ENCODE data around the gene POTEI. TPM values are rescaled to one million over a fixed set of nuclear protein-coding genes. Genes with fewer than 3 reads are reported as not detected.
"Not testable (repeated sequence)": the region's sequence is repeated elsewhere in the genome, so short reads cannot be mapped to it uniquely, and the experiment has no call there.

The POTEI gene
- total RNA-seq, 1 experiment from 2014 or later = not detected

DNA sequence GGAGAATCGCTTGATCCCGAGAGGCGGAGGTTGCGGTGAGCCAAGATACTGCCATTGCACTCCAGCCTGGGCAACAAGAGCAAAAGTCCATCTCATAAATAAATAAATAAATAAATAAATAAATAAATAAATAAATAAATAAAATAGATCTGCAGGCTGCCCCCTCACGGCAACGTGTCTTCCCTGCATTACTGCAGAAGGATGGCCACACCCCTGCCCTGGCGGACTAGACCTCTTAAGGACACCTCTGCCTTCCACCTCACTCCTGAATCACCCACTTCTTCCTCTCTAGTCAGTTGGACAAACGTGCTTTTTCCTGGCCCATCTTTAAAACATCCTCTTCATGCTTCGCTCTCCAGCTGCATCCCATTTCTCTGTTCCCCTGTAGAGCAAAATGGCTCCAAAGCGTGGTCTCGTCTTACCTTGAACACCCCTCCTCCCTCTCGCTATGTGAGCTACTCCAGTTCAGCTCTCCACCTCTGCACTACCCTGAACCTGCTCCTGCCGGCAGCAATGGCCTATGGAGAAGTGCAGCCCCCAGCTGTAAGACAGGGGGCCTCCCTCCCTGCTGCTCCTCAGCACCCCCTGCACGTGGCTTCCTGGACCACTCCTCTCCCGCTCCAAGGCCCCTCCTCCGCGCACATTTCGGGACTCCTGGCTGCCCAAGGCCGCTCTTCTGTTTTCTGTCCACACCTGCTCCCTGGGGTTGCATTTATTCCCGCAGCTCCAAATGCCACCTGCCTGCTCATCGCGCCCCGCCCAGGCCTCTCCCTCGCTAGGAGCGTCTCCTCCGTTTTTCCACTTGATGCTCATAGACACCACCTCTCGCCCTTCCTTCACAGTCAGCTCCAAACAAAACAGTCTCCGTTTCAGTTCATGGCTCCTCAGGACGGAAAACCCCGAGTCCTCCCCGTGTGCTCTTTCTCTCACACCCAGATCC, 1.9 kb upstream of the POTEI start:
- H3K9me3 Mint-ChIP-seq (ENCODE audit: unreplicated experiment); POLR2A ChIA-PET; CTCF ChIA-PET; H3K4me1 Mint-ChIP-seq (ENCODE audit: insufficient read depth, unreplicated experiment); H3K27me3 Mint-ChIP-seq (ENCODE audit: insufficient read depth, unreplicated experiment); DNase-seq (ENCODE audit: unreplicated experiment); H3K4me3 Mint-ChIP-seq (ENCODE audit: unreplicated experiment); intact Hi-C loops (cut with micrococcal nuclease); H3K36me3 Mint-ChIP-seq (ENCODE audit: insufficient read depth, unreplicated experiment); H3K27ac Mint-ChIP-seq (ENCODE audit: low read depth, unreplicated experiment); BruUV-seq (replicated peaks): not testable (repeated sequence)

DNA sequence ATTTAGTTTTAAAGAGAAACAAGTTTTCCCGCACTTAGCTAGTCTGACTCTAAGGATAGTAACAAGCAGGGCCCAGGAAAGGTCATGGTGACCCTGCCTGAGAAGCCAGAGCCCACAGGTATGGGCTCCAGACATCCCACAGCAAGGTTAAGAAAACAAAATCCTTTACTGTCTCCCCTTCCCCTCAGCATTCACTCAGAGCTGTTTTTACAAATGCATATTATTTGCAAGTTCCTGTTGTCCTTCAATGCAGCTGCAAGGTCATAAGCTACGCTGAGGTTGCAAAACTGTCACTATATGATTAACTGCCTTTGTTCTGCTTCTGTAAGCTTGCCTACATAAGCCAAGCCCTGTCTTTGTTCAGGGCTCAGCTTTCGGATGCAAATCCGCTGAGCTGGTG, 18.1 kb downstream of the POTEI start:
- intact Hi-C loops (cut with micrococcal nuclease); BruUV-seq (replicated peaks); DNase-seq (ENCODE audit: unreplicated experiment): not testable (repeated sequence)

DNA sequence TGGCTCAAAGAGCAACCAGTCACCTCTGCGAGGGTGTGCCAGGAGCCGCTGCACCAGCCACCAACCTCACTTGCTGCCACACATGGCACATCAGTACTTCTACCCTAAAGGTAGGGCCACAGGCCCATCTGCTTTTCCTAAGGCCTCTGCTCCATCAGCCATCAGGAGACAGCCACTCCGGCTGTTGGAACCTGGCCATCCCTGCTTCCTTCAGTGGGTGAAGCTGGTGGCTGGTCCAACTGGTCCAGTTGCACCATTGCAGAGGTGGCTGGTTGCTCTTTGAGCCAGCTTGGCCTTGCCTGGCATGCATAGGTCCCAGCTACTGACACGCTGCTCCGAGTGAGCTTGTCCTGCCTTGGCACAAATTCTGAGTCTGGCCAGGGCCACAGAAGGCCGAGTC, 53.7 kb downstream of the POTEI start:
- H3K4me3 Mint-ChIP-seq (ENCODE audit: unreplicated experiment); H3K27ac Mint-ChIP-seq (ENCODE audit: low read depth, unreplicated experiment); POLR2A ChIA-PET; H3K9me3 Mint-ChIP-seq (ENCODE audit: unreplicated experiment); H3K36me3 Mint-ChIP-seq (ENCODE audit: insufficient read depth, unreplicated experiment); DNase-seq (ENCODE audit: unreplicated experiment); CTCF ChIA-PET; H3K27me3 Mint-ChIP-seq (ENCODE audit: insufficient read depth, unreplicated experiment); BruUV-seq (replicated peaks); intact Hi-C loops (cut with micrococcal nuclease); H3K4me1 Mint-ChIP-seq (ENCODE audit: insufficient read depth, unreplicated experiment): not testable (repeated sequence)

More for the DNA sequence above, 18.1 kb downstream of the POTEI start:
- H3K9me3 Mint-ChIP-seq (ENCODE audit: unreplicated experiment); H3K27ac Mint-ChIP-seq (ENCODE audit: low read depth, unreplicated experiment); H3K36me3 Mint-ChIP-seq (ENCODE audit: insufficient read depth, unreplicated experiment); H3K4me1 Mint-ChIP-seq (ENCODE audit: insufficient read depth, unreplicated experiment); H3K4me3 Mint-ChIP-seq (ENCODE audit: unreplicated experiment); POLR2A ChIA-PET; H3K27me3 Mint-ChIP-seq (ENCODE audit: insufficient read depth, unreplicated experiment); CTCF ChIA-PET: not testable (repeated sequence)

DNA sequence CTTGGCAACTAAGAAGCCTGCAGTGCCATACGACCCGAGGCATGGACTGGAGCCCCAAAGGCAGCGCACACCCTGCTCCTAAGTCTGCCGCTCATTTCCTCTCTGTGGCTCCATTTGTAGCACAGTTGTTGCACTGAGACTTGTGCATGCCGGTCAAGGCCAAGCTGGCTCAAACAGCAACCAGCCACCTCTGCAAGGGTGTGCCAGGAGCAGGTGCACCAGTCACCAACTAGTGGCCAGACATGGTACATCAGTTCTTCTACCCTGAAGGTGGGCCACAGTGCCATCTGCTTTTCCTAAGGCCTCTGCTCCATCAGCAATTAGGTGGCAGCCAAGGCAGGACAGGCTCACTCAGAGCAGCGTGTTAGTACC, 54.4 kb downstream of the POTEI start:
- H3K4me3 Mint-ChIP-seq (ENCODE audit: unreplicated experiment); H3K9me3 Mint-ChIP-seq (ENCODE audit: unreplicated experiment); H3K4me1 Mint-ChIP-seq (ENCODE audit: insufficient read depth, unreplicated experiment); CTCF ChIA-PET; H3K27ac Mint-ChIP-seq (ENCODE audit: low read depth, unreplicated experiment); H3K27me3 Mint-ChIP-seq (ENCODE audit: insufficient read depth, unreplicated experiment); intact Hi-C loops (cut with micrococcal nuclease); BruUV-seq (replicated peaks); POLR2A ChIA-PET; DNase-seq (ENCODE audit: unreplicated experiment); H3K36me3 Mint-ChIP-seq (ENCODE audit: insufficient read depth, unreplicated experiment): not testable (repeated sequence)

DNA sequence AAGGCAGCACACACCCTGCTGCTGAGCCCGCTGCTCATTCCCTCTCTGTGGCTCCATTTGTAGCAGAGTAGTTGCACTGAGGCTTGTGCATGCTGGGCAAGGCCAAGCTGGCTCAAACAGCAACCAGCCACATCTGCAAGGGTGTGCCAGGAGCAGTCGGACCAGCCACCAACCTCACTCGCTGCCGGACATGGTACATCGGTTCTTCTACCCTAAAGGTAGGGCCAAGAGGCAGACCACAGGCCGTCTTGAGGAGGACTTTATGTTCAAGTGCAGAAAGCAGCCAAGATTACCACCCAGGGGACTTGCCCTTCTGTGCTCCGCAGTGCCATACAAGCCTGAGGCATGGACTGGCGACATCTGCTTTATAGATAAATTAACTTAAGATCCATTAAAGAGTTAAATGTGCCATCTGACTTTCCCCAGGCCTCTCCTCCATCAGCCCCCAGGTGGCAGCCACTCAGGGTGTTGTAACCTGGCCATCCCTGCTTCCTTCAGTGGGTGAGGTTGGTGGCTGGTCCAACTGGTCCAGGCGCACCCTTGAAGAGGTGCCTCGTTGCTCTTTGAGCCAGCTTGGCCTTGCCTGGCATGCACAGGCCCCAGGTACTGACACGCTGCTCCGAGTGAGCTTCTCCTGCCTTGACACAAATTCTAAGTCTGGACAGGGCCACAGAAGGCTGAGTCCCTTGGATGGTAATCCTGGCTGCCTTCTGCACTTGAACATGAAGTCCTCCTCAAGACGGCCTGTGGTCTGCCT, 55.0 kb downstream of the POTEI start:
- H3K27me3 Mint-ChIP-seq (ENCODE audit: insufficient read depth, unreplicated experiment); intact Hi-C loops (cut with micrococcal nuclease); H3K9me3 Mint-ChIP-seq (ENCODE audit: unreplicated experiment); CTCF ChIA-PET; H3K36me3 Mint-ChIP-seq (ENCODE audit: insufficient read depth, unreplicated experiment); DNase-seq (ENCODE audit: unreplicated experiment); H3K4me3 Mint-ChIP-seq (ENCODE audit: unreplicated experiment); H3K27ac Mint-ChIP-seq (ENCODE audit: low read depth, unreplicated experiment); POLR2A ChIA-PET; H3K4me1 Mint-ChIP-seq (ENCODE audit: insufficient read depth, unreplicated experiment); BruUV-seq (replicated peaks): not testable (repeated sequence)

DNA sequence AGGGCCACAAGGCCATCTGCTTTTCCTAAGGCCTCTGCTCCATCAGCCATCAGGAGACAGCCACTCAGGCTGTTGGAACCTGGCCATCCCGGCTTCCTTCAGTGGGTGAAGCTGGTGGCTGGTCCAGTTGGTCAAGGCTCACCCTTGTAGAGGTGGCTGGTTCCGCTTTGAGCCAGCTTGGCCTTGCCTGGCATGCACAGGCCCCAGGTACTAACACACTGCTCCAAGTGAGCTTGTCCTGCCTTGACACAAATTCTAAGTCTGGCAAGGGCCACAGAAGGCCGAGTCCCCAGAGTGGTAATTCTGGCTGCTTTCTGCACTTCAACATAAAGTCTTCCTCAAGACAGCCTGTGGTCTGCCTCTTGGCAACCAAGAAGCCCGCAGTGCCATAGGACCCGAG, 56.2 kb downstream of the POTEI start:
- BruUV-seq (replicated peaks); H3K4me3 Mint-ChIP-seq (ENCODE audit: unreplicated experiment); H3K27me3 Mint-ChIP-seq (ENCODE audit: insufficient read depth, unreplicated experiment); H3K9me3 Mint-ChIP-seq (ENCODE audit: unreplicated experiment); DNase-seq (ENCODE audit: unreplicated experiment); H3K4me1 Mint-ChIP-seq (ENCODE audit: insufficient read depth, unreplicated experiment); H3K36me3 Mint-ChIP-seq (ENCODE audit: insufficient read depth, unreplicated experiment); POLR2A ChIA-PET; intact Hi-C loops (cut with micrococcal nuclease); CTCF ChIA-PET; H3K27ac Mint-ChIP-seq (ENCODE audit: low read depth, unreplicated experiment): not testable (repeated sequence)

DNA sequence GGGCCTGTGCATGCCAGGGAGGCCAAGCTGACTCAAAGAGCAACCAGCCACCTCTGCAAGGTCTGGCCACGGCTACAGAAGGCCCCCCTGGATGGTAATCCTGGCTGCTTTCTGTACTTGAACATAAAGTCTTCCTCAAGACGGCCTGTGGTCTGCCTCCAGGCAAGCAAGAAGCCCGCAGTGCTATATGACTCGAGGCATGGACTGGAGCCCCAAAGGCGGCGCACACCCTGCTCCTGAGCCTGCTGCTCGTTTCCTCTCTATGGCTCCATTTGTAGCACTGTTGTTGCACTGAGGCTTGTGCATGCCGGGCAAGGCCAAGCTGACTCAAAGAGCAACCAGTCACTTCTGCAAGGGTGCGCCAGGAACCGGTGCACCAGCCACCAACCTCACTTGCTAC, 57.3 kb downstream of the POTEI start:
- H3K4me1 Mint-ChIP-seq (ENCODE audit: insufficient read depth, unreplicated experiment); H3K36me3 Mint-ChIP-seq (ENCODE audit: insufficient read depth, unreplicated experiment); DNase-seq (ENCODE audit: unreplicated experiment); CTCF ChIA-PET; H3K4me3 Mint-ChIP-seq (ENCODE audit: unreplicated experiment); POLR2A ChIA-PET; intact Hi-C loops (cut with micrococcal nuclease); H3K9me3 Mint-ChIP-seq (ENCODE audit: unreplicated experiment); H3K27ac Mint-ChIP-seq (ENCODE audit: low read depth, unreplicated experiment); BruUV-seq (replicated peaks); H3K27me3 Mint-ChIP-seq (ENCODE audit: insufficient read depth, unreplicated experiment): not testable (repeated sequence)

DNA sequence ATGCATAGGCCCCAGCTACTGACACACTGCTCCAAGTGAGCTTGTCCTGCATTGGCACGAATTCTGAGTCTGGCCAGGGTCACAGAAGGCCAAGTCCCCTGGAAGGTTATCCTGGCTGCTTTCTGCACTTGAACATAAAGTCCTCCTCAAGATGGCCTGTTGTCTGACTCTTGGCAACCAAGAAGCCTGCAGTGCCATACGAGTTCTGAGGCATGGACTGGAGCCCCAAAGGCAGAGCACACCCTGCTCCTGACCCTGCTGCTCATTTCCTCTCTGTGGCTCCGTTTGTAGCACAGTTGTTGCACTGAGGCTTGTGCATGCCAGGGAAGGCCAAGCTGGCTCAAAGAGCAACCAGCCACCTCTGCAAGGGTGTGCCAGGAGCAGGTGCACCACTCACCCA, 57.9 kb downstream of the POTEI start:
- H3K9me3 Mint-ChIP-seq (ENCODE audit: unreplicated experiment); H3K4me3 Mint-ChIP-seq (ENCODE audit: unreplicated experiment); POLR2A ChIA-PET; H3K36me3 Mint-ChIP-seq (ENCODE audit: insufficient read depth, unreplicated experiment); H3K27ac Mint-ChIP-seq (ENCODE audit: low read depth, unreplicated experiment); CTCF ChIA-PET; BruUV-seq (replicated peaks); DNase-seq (ENCODE audit: unreplicated experiment); intact Hi-C loops (cut with micrococcal nuclease); H3K27me3 Mint-ChIP-seq (ENCODE audit: insufficient read depth, unreplicated experiment); H3K4me1 Mint-ChIP-seq (ENCODE audit: insufficient read depth, unreplicated experiment): not testable (repeated sequence)

DNA sequence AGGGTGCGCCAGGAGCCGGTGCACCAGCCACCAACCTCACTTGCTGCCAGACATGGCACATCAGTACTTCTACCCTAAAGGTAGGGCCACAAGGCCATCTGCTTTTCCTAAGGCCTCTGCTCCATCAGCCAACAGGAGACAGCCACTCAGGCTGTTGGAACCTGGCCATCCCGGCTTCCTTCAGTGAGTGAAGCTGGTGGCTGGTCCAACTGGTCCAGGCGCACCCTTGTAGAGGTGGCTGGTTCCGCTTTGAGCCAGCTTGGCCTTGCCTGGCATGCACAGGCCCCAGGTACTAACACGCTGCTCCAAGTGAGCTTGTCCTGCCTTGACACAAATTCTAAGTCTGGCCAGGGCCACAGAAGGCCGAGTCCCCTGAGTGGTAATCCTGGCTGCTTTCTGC, 58.8 kb downstream of the POTEI start:
- CTCF ChIA-PET; H3K27me3 Mint-ChIP-seq (ENCODE audit: insufficient read depth, unreplicated experiment); H3K27ac Mint-ChIP-seq (ENCODE audit: low read depth, unreplicated experiment); POLR2A ChIA-PET; H3K4me1 Mint-ChIP-seq (ENCODE audit: insufficient read depth, unreplicated experiment); H3K9me3 Mint-ChIP-seq (ENCODE audit: unreplicated experiment); DNase-seq (ENCODE audit: unreplicated experiment); intact Hi-C loops (cut with micrococcal nuclease); H3K36me3 Mint-ChIP-seq (ENCODE audit: insufficient read depth, unreplicated experiment); H3K4me3 Mint-ChIP-seq (ENCODE audit: unreplicated experiment); BruUV-seq (replicated peaks): not testable (repeated sequence)

Data from MCF 10A (cell line).